GM23338 (cell line): ENCODE data around the gene PTPRN2.

Source experiments
- CREB1 ChIP-seq: fragments of 250-450 bp; sonication (Bioruptor Pico); IDR thresholded peaks from 2 replicates; pipeline ENCODE4 v1.5.0; 2020; ENCODE audit warnings: low read depth, mild to moderate bottlenecking, moderate library complexity
- CTCF ChIP-seq, 2 experiments: fragments of 200-600 bp in 1 of 2; sonication (generic) in 1 of 2; conservative IDR thresholded peaks; 2 replicates each; pipeline versions ENCODE4 v1.5.1 to v1.6.1; 2016 to 2017; ENCODE audit warnings: antibody characterized with exemption in 2 of 2, low read depth in 2 of 2, mild to moderate bottlenecking in 2 of 2, moderate library complexity in 1 of 2
- ETS1 ChIP-seq: IDR thresholded peaks from 2 replicates; pipeline ENCODE4 v1.6.1; 2016; ENCODE audit warnings: antibody characterized with exemption
- EZH2 ChIP-seq: fragments of 200-600 bp; sonication (generic); IDR thresholded peaks from one replicate; pipeline ENCODE4 v1.8.0; 2017; ENCODE audit warnings: antibody characterized with exemption, mild to moderate bottlenecking, low read depth; ENCODE audit not compliant: unreplicated experiment
- EZH2phosphoT487 ChIP-seq: fragments of 200-600 bp; sonication (generic); IDR thresholded peaks from one replicate; pipeline ENCODE4 v1.8.1; 2018; ENCODE audit warnings: antibody characterized with exemption; ENCODE audit not compliant: unreplicated experiment
- JUNB ChIP-seq: IDR thresholded peaks from one replicate; pipeline ENCODE4 v1.6.1; 2016; ENCODE audit warnings: antibody characterized with exemption; ENCODE audit not compliant: unreplicated experiment
- NANOG ChIP-seq: IDR thresholded peaks from 2 replicates; pipeline ENCODE4 v1.6.1; 2016; ENCODE audit warnings: antibody characterized with exemption, borderline replicate concordance
- POLR2AphosphoS5 ChIP-seq: IDR thresholded peaks from 2 replicates; pipeline ENCODE4 v1.6.1; 2016; ENCODE audit warnings: antibody characterized with exemption, low read depth
- REST ChIP-seq: IDR thresholded peaks from one replicate; pipeline ENCODE4 v1.6.1; 2018; ENCODE audit warnings: antibody characterized with exemption; ENCODE audit not compliant: unreplicated experiment
- STAT1 ChIP-seq: IDR thresholded peaks from one replicate; pipeline ENCODE4 v1.6.1; 2016; ENCODE audit warnings: antibody characterized with exemption; ENCODE audit not compliant: unreplicated experiment
- ZNF114 ChIP-seq: fragments of 250-450 bp; sonication (Bioruptor Pico); IDR thresholded peaks from 2 replicates; pipeline ENCODE4 v1.5.0; 2020; ENCODE audit warnings: mild to moderate bottlenecking, moderate library complexity
- ZNF331 ChIP-seq: fragments of 250-450 bp; sonication (Bioruptor Pico); IDR thresholded peaks from 2 replicates; pipeline ENCODE4 v1.5.0; 2020; ENCODE audit warnings: low read depth, mild to moderate bottlenecking, moderate library complexity
- ZNF462 ChIP-seq: fragments of 250-450 bp; sonication (Bioruptor Pico); IDR thresholded peaks from 2 replicates; pipeline ENCODE4 v1.5.0; 2020; ENCODE audit warnings: mild to moderate bottlenecking, moderate library complexity

GRCh38 chr7:158356454-158356853 lies 231.2 kb downstream of the PTPRN2 start:
- TF ChIP-seq NANOG = no peak
- TF ChIP-seq EZH2phosphoT487 = no peak
- no peak for TF ChIP-seq CTCF (conservative IDR thresholded peaks at IDR 0.05; ENCODE audit: low read depth in 2 of 2)
- no peak for TF ChIP-seq EZH2
- TF ChIP-seq REST = no peak
- no peak for TF ChIP-seq ZNF331 (CRISPR knock-in tag)
- TF ChIP-seq POLR2AphosphoS5 = no peak
- no peak for TF ChIP-seq ZNF114 (CRISPR knock-in tag)
- TF ChIP-seq JUNB = no peak
- TF ChIP-seq ZNF462 = no peak
- TF ChIP-seq CREB1 (CRISPR knock-in tag) = no peak
- TF ChIP-seq ETS1 = no peak
- no peak for TF ChIP-seq STAT1
